ENCODE results near the gene GPR152. TPM values are rescaled to one million over a fixed set of nuclear protein-coding genes. Genes with fewer than 3 reads are reported as not detected.

Gene GPR152
- total RNA-seq, 2 experiments from 2014 or later: not detected

GRCh38 chr11:67495234-67496005 lies 42.9 kb upstream of the GPR152 start:
- no peak for TF ChIP-seq CTCF (IDR thresholded peaks at IDR 0.05)
- no peak overlapping the region for H3K27ac ChIP-seq (ENCODE audit: low read depth in 1 of 2, low read length in 2 of 2)
- Mint-ChIP-seq H3K27ac (no peak overlapping the region), H3K9me3 (no peaks in the 10 kb centered on the region), H3K27me3 (no peaks in the 10 kb centered on the region), H3K4me3 (no peak overlapping the region), H3K4me1 (ENCODE audit: low read depth) (peaks cover 1% of the 10 kb centered on the region), H3K36me3 (ENCODE audit: low read depth) (peaks cover 50% of the 10 kb centered on the region)
- intact Hi-C loops (cut with DNase I, micrococcal nuclease): no loop called here
- ChIA-PET POLR2A (no interaction called here), CTCF (no interaction called here)
- ATAC-seq (ENCODE audit: poor library complexity) (no peak), DNase-seq (no peak)
- H3K4me1 ChIP-seq (ENCODE audit: insufficient read depth, low read length): peaks cover 7% of the 10 kb centered on the region
- H3K36me3 ChIP-seq (ENCODE audit: insufficient read depth, low read length): peaks cover 92% of the 10 kb centered on the region
- H3K27me3 ChIP-seq (ENCODE audit: control insufficient read depth in 1 of 2, insufficient read depth in 2 of 2, low read length in 2 of 2): no peaks in the 10 kb centered on the region
- H3K4me3 ChIP-seq (ENCODE audit: low read length): no peak overlapping the region
- no peaks in the 10 kb centered on the region for H3K9me3 ChIP-seq (ENCODE audit: control insufficient read depth in 1 of 2, insufficient read depth in 1 of 2, low read length in 2 of 2)

DNA sequence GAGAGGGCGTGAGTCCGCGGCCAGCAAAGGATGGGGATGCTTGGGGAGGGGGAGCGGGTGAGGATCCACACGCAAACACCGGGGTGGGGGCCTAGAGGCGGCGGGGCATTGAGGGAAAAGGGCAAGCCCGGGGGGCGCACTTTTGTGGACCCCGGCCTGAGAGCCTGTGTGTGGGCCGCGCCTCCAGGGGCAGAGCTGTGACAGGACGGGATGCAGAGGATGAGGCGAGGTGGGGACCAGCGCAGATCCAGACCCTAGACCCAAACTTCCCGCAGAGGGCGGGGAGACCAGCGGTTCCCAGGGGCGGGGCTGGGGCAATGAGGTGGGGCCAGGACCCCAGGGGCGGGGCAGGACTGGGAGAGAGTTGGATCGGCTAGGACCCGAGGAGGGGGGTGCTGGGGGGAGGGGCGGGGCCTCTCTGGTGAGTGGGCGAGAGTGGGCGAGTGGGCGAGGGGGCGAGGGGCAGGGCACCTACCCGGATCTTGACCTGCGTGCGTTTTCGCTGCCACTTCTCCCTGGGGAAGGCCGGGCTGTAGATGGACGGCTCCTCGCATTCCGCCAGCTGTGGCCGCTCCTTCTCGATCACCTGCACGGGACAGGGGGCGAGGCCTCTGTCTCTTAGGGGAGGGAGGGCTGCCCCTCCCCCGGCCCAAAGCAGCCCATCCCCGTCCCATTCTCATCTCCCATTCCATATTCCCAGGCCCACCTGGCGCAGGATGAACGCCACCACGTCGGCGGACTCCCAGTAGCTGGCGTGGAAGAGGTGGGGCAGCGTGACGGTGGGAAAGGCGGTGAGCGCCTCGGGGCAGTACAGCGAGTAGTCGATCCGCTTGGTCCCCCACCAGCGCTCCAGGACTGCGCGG lies 42.1 kb upstream of the GPR152 start:
- DNase-seq (no peak), ATAC-seq (ENCODE audit: poor library complexity) (no peak)
- intact Hi-C loops (cut with DNase I, micrococcal nuclease): no loop called here
- Histone ChIP-seq H3K27ac (ENCODE audit: low read depth in 1 of 2, low read length in 2 of 2) (no peak overlapping the region), H3K4me1 (ENCODE audit: insufficient read depth, low read length) (peaks cover 9% of the 10 kb centered on the region), H3K36me3 (ENCODE audit: insufficient read depth, low read length) (peaks cover 92% of the 10 kb centered on the region), H3K27me3 (ENCODE audit: control insufficient read depth in 1 of 2, insufficient read depth in 2 of 2, low read length in 2 of 2) (no peaks in the 10 kb centered on the region), H3K4me3 (ENCODE audit: low read length) (no peak overlapping the region), H3K9me3 (ENCODE audit: control insufficient read depth in 1 of 2, insufficient read depth in 1 of 2, low read length in 2 of 2) (no peaks in the 10 kb centered on the region)
- Mint-ChIP-seq H3K27ac (no peak overlapping the region), H3K27me3 (no peaks in the 10 kb centered on the region), H3K4me1 (ENCODE audit: low read depth) (peaks cover 4% of the 10 kb centered on the region), H3K4me3 (no peak overlapping the region), H3K36me3 (ENCODE audit: low read depth) (peaks cover 56% of the 10 kb centered on the region), H3K9me3 (no peaks in the 10 kb centered on the region)
- CTCF ChIA-PET: no interaction called here
- POLR2A ChIA-PET: interaction anchor here (2.5 kb wide), 1 partner anchor 11 kb away, joined by 9 read pairs; the partner anchor contains the start of gene AIP
- TF ChIP-seq CTCF (IDR thresholded peaks at IDR 0.05): no peak

GRCh38 chr11:67493548-67494370 lies 41.2 kb upstream of the GPR152 start:
- Mint-ChIP-seq H3K4me3 (no peak overlapping the region), H3K36me3 (ENCODE audit: low read depth) (peaks cover 62% of the 10 kb centered on the region), H3K27me3 (no peaks in the 10 kb centered on the region), H3K4me1 (ENCODE audit: low read depth) (peaks cover 8% of the 10 kb centered on the region), H3K27ac (no peak overlapping the region), H3K9me3 (no peaks in the 10 kb centered on the region)
- peaks cover 18% of the 10 kb centered on the region for H3K4me1 ChIP-seq (ENCODE audit: insufficient read depth, low read length)
- H3K4me3 ChIP-seq (ENCODE audit: low read length): no peak overlapping the region
- DNase-seq: no peak
- POLR2A ChIA-PET: interaction anchor here (1.0 to 2.5 kb wide), 4 partner anchors 10 to 176 kb away, joined by 3 to 9 read pairs (median 4); partner anchors contain the start of genes AIP, PPP1CA and PTPRCAP
- no peak for ATAC-seq (ENCODE audit: poor library complexity)
- H3K36me3 ChIP-seq (ENCODE audit: insufficient read depth, low read length): peaks cover 94% of the 10 kb centered on the region
- H3K27ac ChIP-seq (ENCODE audit: low read depth in 1 of 2, low read length in 2 of 2): no peak overlapping the region
- no peaks in the 10 kb centered on the region for H3K9me3 ChIP-seq (ENCODE audit: control insufficient read depth in 1 of 2, insufficient read depth in 1 of 2, low read length in 2 of 2)
- CTCF ChIA-PET: no interaction called here
- no peak for TF ChIP-seq CTCF (IDR thresholded peaks at IDR 0.05)
- H3K27me3 ChIP-seq (ENCODE audit: control insufficient read depth in 1 of 2, insufficient read depth in 2 of 2, low read length in 2 of 2): no peaks in the 10 kb centered on the region
- intact Hi-C loops (cut with DNase I, micrococcal nuclease): no loop called here
